ENCODE measurements around the gene NPW.

NPW gene

GRCh38 chr16:2026461-2027023, 7.0 kb downstream of the NPW start, which contains the start of gene NHERF2:
Gene NHERF2, plus strand, starts transcription at chr16:2026902. Its CDS starts 104 bp downstream, at chr16:2027006.
- 0 out of 2 replicates have a peak, but pooled peaks cover 4% of the 10 kb centered on the region for H3K4me1 ChIP-seq
- no peak for DNase-seq
- no peak for TF ChIP-seq CTCF (IDR thresholded peaks at IDR 0.05; ENCODE audit: low read depth, low read length)
- no peaks in the 10 kb centered on the region for H3K36me3 ChIP-seq
- H3K9me3 ChIP-seq = no peaks in the 10 kb centered on the region
- H3K4me3 ChIP-seq (ENCODE audit: low read depth, low read length) = peak within 1 kb of the TSS; percentile 33
- H3K27me3 ChIP-seq = no peaks in the 10 kb centered on the region

GRCh38 chr16:2027024-2028010, 7.7 kb downstream of the NPW start:
- Histone ChIP-seq H3K36me3 (no peaks in the 10 kb centered on the region), H3K27me3 (no peaks in the 10 kb centered on the region), H3K4me3 (ENCODE audit: low read depth, low read length) (peak overlapping the region; percentile 33), H3K9me3 (no peaks in the 10 kb centered on the region), H3K4me1 (0 out of 2 replicates have a peak, but pooled peaks cover 4% of the 10 kb centered on the region)
- no peak for TF ChIP-seq CTCF (IDR thresholded peaks at IDR 0.05; ENCODE audit: low read depth, low read length)
- DNase-seq = no peak

GRCh38 chr16:2028146-2028545, 8.6 kb downstream of the NPW start:
- Histone ChIP-seq H3K36me3 (no peaks in the 10 kb centered on the region), H3K4me3 (ENCODE audit: low read depth, low read length) (no peak overlapping the region), H3K4me1 (0 out of 2 replicates have a peak, but pooled peaks cover 4% of the 10 kb centered on the region), H3K27me3 (no peaks in the 10 kb centered on the region), H3K9me3 (no peaks in the 10 kb centered on the region)
- TF ChIP-seq CTCF (IDR thresholded peaks at IDR 0.05; ENCODE audit: low read depth, low read length) = no peak
- no peak for DNase-seq

- no peak for TF ChIP-seq CTCF (IDR thresholded peaks at IDR 0.05; ENCODE audit: low read depth, low read length)
- no peaks in the 10 kb centered on the region for H3K27me3 ChIP-seq
- DNase-seq = no peak
- H3K4me1 ChIP-seq = peaks cover 6% of the 10 kb centered on the region
- no peaks in the 10 kb centered on the region for H3K9me3 ChIP-seq
- no peak overlapping the region for H3K4me3 ChIP-seq (ENCODE audit: low read depth, low read length)
- H3K36me3 ChIP-seq = no peaks in the 10 kb centered on the region
Observed at GRCh38 chr16:2028620-2029220, 9.1 kb downstream of the NPW start.

GRCh38 chr16:2029350-2029749, 9.8 kb downstream of the NPW start:
- Histone ChIP-seq H3K4me1 (peaks cover 7% of the 10 kb centered on the region), H3K36me3 (no peaks in the 10 kb centered on the region), H3K27me3 (no peaks in the 10 kb centered on the region), H3K9me3 (no peaks in the 10 kb centered on the region), H3K4me3 (ENCODE audit: low read depth, low read length) (no peak overlapping the region)
- no peak for DNase-seq
- no peak for TF ChIP-seq CTCF (IDR thresholded peaks at IDR 0.05; ENCODE audit: low read depth, low read length)

Data from BE2C (cell line).